NCI-H2171 (cell line): ENCODE results near the gene FRMD3.
"Not testable (repeated sequence)": the region's sequence is repeated elsewhere in the genome, so short reads cannot be mapped to it uniquely, and the experiment has no call there.

Experiments
- DNase-seq: peaks from one replicate; lab custom pipeline; 2025; lab: John Stamatoyannopoulos, UW

FRMD3 gene

GRCh38 chr9:83523684-83524083 is 14.5 kb downstream of the FRMD3 start:
- peak; percentile 79 for DNase-seq

GRCh38 chr9:83521411-83521810 is 16.8 kb downstream of the FRMD3 start:
- no peak for DNase-seq

DNA sequence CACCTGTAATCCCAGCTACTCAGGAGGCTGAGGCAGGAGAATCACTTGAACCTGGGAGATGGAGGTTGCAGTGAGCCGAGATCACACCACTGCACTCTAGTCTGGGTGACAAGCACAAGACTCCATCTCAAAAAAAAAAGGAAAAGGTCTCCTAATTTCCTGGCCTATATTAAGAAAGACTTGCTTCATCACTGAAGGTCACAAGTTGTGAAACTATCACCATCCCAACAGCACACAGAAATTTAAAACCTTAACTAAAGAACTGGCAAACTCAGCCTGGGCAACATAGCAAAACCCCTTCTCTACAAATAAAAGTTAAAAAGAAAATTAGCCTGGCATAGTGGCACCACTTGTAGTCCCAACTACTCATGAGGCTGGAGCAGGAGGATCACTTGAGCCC is 17.2 kb downstream of the FRMD3 start:
- DNase-seq = no peak

DNA sequence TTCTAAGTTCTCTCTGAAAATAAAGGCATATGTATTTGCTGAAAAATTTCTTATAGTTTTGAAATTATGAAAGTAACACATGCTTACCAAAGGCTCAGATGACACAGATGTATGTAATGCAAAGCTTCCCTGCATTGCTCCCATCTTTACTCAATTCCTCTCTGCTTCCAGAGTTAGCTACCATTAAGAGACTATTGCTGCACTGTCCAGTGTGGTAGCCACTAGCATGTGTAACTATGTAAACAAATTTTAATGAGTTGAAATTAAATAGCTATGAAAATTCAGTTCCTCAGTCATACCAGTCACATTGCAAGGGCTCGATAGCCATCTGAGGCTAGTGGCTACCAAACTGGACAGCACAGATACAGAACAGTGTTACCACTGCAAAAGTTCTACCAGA is 17.9 kb downstream of the FRMD3 start:
- DNase-seq = no peak

GRCh38 chr9:83517980-83518379 is 20.2 kb downstream of the FRMD3 start:
- not testable (repeated sequence) for DNase-seq

GRCh38 chr9:83514767-83515166 is 23.4 kb downstream of the FRMD3 start:
- no peak for DNase-seq

- no peak for DNase-seq
These were observed 25.6 kb downstream of the FRMD3 start for GRCh38 chr9:83512621-83513020.

DNA sequence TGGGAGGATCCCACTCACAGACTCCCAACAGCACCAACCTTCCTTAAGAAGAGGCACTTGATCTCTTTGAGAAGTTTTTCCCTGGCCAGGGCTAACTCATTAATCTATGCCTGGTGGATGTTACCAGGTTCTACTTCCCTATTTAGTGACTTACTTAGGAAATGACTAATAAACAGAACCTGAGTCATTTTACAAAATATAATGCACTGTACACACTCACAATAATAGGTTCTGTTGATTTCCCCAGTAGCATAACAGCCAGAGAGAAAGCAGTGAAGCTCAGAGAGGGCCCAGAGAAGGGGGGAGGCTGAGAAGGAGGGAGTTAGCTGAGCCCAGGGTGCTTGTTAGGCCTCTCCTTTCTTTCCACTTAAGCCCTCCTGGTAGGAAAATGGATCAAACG is 27.1 kb downstream of the FRMD3 start:
- DNase-seq = no peak

DNA sequence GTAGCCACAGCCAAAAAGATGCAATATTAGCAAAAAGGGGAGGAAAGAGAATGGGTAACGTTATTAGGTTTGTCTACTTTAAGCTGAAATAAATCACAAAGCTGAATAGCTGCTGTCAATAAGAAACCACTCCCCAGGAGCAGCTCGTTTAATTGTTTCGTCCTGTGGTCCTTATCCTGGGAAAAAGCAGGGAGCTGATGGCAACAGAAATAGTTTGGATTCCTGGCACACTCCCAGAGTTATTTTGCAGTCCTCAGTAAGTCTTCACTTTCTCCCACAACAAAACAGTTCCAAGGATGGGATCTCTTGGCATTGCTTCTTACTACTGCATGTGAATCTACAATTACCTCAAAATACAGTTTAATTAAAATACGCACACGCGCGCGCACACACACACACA is 28.8 kb downstream of the FRMD3 start:
- DNase-seq = no peak

DNA sequence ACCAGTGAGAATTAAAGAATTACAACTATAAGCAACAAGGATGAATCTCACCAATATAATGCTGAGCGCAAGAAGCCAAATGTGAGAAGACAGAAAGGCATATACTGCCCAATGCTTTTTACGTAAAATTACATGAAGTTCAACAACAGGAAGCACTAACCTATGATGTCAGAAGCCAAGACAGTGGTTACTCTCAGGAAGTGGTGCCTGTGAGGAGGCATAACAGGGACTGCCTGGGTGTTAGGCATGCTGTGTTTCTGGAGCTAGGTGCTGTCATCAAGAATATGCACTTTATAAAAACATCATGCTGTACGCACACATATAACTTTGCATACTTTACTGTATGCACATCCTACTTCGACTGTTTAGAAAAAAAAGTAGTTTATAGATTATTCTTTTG is 30.1 kb downstream of the FRMD3 start:
- no peak for DNase-seq

- DNase-seq = peak; percentile 82
These were observed 32.9 kb downstream of the FRMD3 start for GRCh38 chr9:83505282-83505681.

DNA sequence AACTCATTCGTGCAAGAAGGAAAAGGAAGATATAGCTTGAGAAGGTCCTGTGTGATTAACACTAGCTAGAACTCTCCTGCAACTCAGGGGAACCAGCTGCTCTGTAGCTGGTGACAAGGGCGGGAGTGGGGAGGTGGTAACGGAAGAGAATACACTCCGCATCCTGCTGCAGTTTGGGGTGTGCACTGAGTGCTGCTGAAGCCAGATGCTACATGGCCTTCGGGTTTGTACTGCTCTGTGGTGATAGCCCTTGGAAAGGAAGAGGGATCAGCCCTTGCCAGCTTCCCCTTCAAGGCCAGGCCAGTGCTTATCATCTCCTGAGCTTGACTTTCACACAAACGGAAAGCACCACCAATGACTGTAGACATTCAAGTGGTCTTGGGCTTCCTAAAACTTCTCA is 34.3 kb downstream of the FRMD3 start:
- peak; percentile 20 for DNase-seq

DNA sequence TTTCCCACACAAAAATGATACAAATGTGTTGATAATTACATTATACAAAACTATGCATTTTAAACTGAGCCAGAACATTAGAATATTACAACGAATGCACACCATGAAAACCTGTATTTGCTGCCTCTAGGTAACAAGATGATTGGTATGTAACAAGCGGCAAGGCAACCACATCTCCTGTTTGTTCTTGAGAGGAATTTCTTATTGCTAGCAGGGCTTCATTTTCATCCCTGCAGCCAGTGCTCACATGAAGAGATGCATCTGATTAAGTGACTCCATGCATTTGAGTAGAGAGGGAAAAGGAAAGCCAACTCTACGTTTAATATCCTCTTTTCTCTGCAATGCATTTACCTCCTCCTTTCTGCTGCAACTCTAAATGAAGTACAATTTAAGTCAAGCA is 36.6 kb downstream of the FRMD3 start:
- DNase-seq = no peak

GRCh38 chr9:83497441-83497840 is 40.8 kb downstream of the FRMD3 start:
- no peak for DNase-seq

DNA sequence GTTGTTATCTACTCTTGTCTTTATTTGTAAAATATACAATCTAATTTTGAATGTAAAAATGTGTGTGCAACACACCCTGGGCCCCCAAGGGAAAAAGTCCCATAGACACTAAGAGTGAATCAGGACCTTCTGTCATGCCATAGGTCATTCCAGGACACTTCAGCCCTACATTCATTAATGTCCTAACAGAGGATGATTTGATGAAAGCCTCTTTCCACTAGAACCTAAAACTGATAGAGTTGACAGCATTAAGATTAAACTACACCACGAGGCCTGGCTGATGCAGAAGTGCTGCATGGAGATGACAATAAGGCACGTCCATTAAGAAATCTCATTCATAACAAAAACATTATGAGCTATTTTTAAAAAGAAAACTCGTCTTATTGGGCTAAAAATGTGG is 46.2 kb downstream of the FRMD3 start:
- no peak for DNase-seq

- no peak for DNase-seq
These were observed 46.8 kb downstream of the FRMD3 start for GRCh38 chr9:83491413-83491812.

- no peak for DNase-seq
These were observed 48.2 kb downstream of the FRMD3 start for GRCh38 chr9:83489961-83490360.

- no peak for DNase-seq
These were observed 53.2 kb downstream of the FRMD3 start for GRCh38 chr9:83484990-83485389.

DNA sequence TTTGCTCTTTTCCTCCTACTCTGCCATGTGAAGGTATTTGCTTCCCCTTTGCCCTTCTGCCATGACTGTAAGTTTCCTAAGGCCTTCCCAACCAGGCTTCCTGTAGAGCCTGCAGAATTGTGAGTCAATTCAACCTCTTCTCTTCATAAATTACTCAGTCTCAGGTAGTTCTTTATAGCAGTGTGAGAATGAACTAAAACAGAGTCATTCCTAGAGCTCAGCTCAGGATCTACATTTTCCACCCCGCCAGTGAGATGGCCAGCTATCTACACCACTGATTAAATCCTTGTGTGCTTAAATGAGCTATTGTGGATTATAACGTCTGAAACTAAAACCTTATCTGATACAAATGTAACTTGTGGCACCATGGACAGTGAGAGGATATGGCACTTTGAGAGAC is 55.0 kb downstream of the FRMD3 start:
- DNase-seq = no peak

DNA sequence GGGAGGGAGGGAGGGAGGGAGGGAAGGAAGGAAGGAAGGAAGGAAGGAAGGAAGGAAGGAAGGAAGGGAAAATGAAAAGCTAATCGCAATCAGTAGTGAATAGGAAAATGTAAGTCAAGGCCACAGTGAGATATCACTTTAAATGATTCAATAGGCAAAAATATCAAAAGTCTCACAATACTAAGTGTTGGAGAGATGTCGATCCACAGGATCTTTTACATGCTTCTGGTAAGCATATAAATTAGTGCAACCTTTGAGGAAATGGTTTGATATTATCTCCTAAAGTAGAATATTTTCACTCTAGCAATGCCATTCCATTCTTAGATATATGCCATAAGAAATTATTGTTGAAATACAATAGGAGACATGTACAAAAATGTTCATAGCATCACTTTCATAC is 58.4 kb downstream of the FRMD3 start:
- DNase-seq = no peak

GRCh38 chr9:83477571-83477970 is 60.6 kb downstream of the FRMD3 start:
- no peak for DNase-seq

GRCh38 chr9:83477120-83477519 is 61.1 kb downstream of the FRMD3 start:
- DNase-seq = no peak

- no peak for DNase-seq
These were observed 61.7 kb downstream of the FRMD3 start for GRCh38 chr9:83476513-83476912.

GRCh38 chr9:83475741-83476140 is 62.5 kb downstream of the FRMD3 start:
- no peak for DNase-seq

DNA sequence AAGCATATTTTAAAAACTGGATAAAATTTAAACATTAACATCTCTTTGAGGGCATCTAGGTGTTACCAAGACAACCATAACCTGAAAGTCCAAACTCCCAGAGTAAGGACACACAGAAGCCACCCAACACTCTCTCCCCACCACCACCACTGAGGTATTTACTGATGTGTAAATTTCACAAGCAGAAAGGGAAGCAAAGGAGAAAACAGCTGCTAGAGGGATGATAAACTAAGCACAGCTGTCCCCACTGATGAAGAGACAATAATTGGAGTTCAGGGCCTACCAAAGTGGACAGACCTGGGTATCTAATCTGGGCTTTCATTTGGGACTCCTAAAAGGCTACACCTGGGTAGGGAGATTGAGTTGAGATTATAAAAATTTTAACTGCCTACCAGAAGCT is 63.6 kb downstream of the FRMD3 start:
- DNase-seq = no peak
